Measurements from ENCODE around the gene CDH20. TPM values are rescaled to one million over a fixed set of nuclear protein-coding genes. Genes with fewer than 3 reads are reported as not detected.

Gene CDH20
- total and polyA plus RNA-seq, 2 donors from 2014 or later = 0.16 to 0.30 TPM

- no peak for DNase-seq
- Histone ChIP-seq H3K4me3 (ENCODE audit: low read length in 3 of 3) (no peak overlapping the region), H3K27ac (ENCODE audit: low read depth in 2 of 2, low read length in 2 of 2) (no peak overlapping the region), H3K9ac (ENCODE audit: low read length in 3 of 3) (no peak overlapping the region), H3K9me3 (ENCODE audit: control insufficient read depth in 2 of 3, insufficient read depth in 1 of 3, low read length in 3 of 3) (no peaks in the 10 kb centered on the region), H3K27me3 (ENCODE audit: control insufficient read depth, insufficient read depth, low read length) (no peaks in the 10 kb centered on the region), H3K36me3 (ENCODE audit: control insufficient read depth in 2 of 3, insufficient read depth in 3 of 3, low read length in 3 of 3) (no peaks in the 10 kb centered on the region), H3K4me1 (ENCODE audit: control insufficient read depth in 2 of 3, insufficient read depth in 2 of 3, low read depth in 1 of 3, low read length in 3 of 3) (no peaks in the 10 kb centered on the region)
- FAIRE-seq = no peak
- intact Hi-C loops (cut with DNase I) = no loop called here
- no peak for TF ChIP-seq CTCF (IDR thresholded peaks at IDR 0.05; ENCODE audit: borderline replicate concordance, extremely low read depth, insufficient read depth)
These were observed 67.5 kb downstream of the CDH20 start for GRCh38 chr18:61400716-61401115.

GRCh38 chr18:61402726-61403125 is 69.5 kb downstream of the CDH20 start:
- Histone ChIP-seq H3K4me3 (ENCODE audit: low read length in 3 of 3) (no peak overlapping the region), H3K9ac (ENCODE audit: low read length in 3 of 3) (no peak overlapping the region), H3K36me3 (ENCODE audit: control insufficient read depth in 2 of 3, insufficient read depth in 3 of 3, low read length in 3 of 3) (no peaks in the 10 kb centered on the region), H3K27ac (ENCODE audit: low read depth in 2 of 2, low read length in 2 of 2) (no peak overlapping the region), H3K4me1 (ENCODE audit: control insufficient read depth in 2 of 3, insufficient read depth in 2 of 3, low read depth in 1 of 3, low read length in 3 of 3) (no peaks in the 10 kb centered on the region), H3K27me3 (ENCODE audit: control insufficient read depth, insufficient read depth, low read length) (no peaks in the 10 kb centered on the region), H3K9me3 (ENCODE audit: control insufficient read depth in 2 of 3, insufficient read depth in 1 of 3, low read length in 3 of 3) (no peaks in the 10 kb centered on the region)
- intact Hi-C loops (cut with DNase I) = no loop called here
- FAIRE-seq (no peak), DNase-seq (no peak)
- TF ChIP-seq CTCF (IDR thresholded peaks at IDR 0.05; ENCODE audit: borderline replicate concordance, extremely low read depth, insufficient read depth) = no peak

GRCh38 chr18:61413396-61413795 is 80.2 kb downstream of the CDH20 start:
- no peak overlapping the region for H3K9ac ChIP-seq (ENCODE audit: low read length in 3 of 3)
- H3K27me3 ChIP-seq (ENCODE audit: control insufficient read depth, insufficient read depth, low read length) = no peaks in the 10 kb centered on the region
- FAIRE-seq (no peak), DNase-seq (no peak)
- no peak overlapping the region for H3K4me3 ChIP-seq (ENCODE audit: low read length in 3 of 3)
- H3K9me3 ChIP-seq (ENCODE audit: control insufficient read depth in 2 of 3, insufficient read depth in 1 of 3, low read length in 3 of 3) = peaks cover 0 to 4% (median 0%) of the 10 kb centered on the region in 3 donors
- no peak overlapping the region for H3K27ac ChIP-seq (ENCODE audit: low read depth in 2 of 2, low read length in 2 of 2)
- intact Hi-C loops (cut with DNase I) = no loop called here
- H3K36me3 ChIP-seq (ENCODE audit: control insufficient read depth in 2 of 3, insufficient read depth in 3 of 3, low read length in 3 of 3) = no peaks in the 10 kb centered on the region
- no peak for TF ChIP-seq CTCF (IDR thresholded peaks at IDR 0.05; ENCODE audit: borderline replicate concordance, extremely low read depth, insufficient read depth)
- H3K4me1 ChIP-seq (ENCODE audit: control insufficient read depth in 2 of 3, insufficient read depth in 2 of 3, low read depth in 1 of 3, low read length in 3 of 3) = no peaks in the 10 kb centered on the region

- no peak overlapping the region for H3K4me3 ChIP-seq (ENCODE audit: low read length in 3 of 3)
- intact Hi-C loops (cut with DNase I) = no loop called here
- H3K9me3 ChIP-seq (ENCODE audit: control insufficient read depth in 2 of 3, insufficient read depth in 1 of 3, low read length in 3 of 3) = peaks cover 0 to 4% (median 0%) of the 10 kb centered on the region in 3 donors
- no peak overlapping the region for H3K9ac ChIP-seq (ENCODE audit: low read length in 3 of 3)
- H3K36me3 ChIP-seq (ENCODE audit: control insufficient read depth in 2 of 3, insufficient read depth in 3 of 3, low read length in 3 of 3) = no peaks in the 10 kb centered on the region
- H3K27me3 ChIP-seq (ENCODE audit: control insufficient read depth, insufficient read depth, low read length) = no peaks in the 10 kb centered on the region
- no peak overlapping the region for H3K27ac ChIP-seq (ENCODE audit: low read depth in 2 of 2, low read length in 2 of 2)
- DNase-seq (peak in 1 of 5 donors; percentile 3), FAIRE-seq (no peak)
- TF ChIP-seq CTCF (IDR thresholded peaks at IDR 0.05; ENCODE audit: borderline replicate concordance, extremely low read depth, insufficient read depth) = no peak
- H3K4me1 ChIP-seq (ENCODE audit: control insufficient read depth in 2 of 3, insufficient read depth in 2 of 3, low read depth in 1 of 3, low read length in 3 of 3) = no peaks in the 10 kb centered on the region
These were observed 80.9 kb downstream of the CDH20 start for GRCh38 chr18:61414086-61414485.
